Measurements from ENCODE around the gene RXFP4. TPM values are rescaled to one million over a fixed set of nuclear protein-coding genes. Genes with fewer than 3 reads are reported as not detected.

Gene RXFP4
- total RNA-seq: not detected in 2 replicates

GRCh38 chr1:155940993-155941844, at the start of gene RXFP4:
RXFP4 (plus strand) TSS chr1:155941638; CDS start chr1:155941710, 72 bp downstream.

GRCh38 chr1:155911156-155912055, 30.0 kb upstream of the RXFP4 start, which contains the start of gene RIT1:
RIT1 (minus strand) TSS chr1:155911349; CDS start chr1:155910761, 588 bp downstream.

GRCh38 chr1:155934097-155934935, 7.1 kb upstream of the RXFP4 start, which contains the start of gene KHDC4:
KHDC4 (minus strand) TSS chr1:155934413; CDS start chr1:155934373, 40 bp downstream.

GRCh38 chr1:155978325-155978972, 37.0 kb downstream of the RXFP4 start, which contains the start of gene ARHGEF2:
ARHGEF2 (minus strand) TSS chr1:155978547; CDS start chr1:155978427, 120 bp downstream.

Other genes starting within 250 kb of the RXFP4 start
- 11.6 and 29.6 TPM in 2 replicates for gene GON4L, start 84.4 kb upstream of the RXFP4 start, total RNA-seq
- gene SYT11, start 82.1 kb upstream of the RXFP4 start, total RNA-seq: 30.6 and 31.3 TPM in 2 replicates
- 23.8 and 27.7 TPM in 2 replicates for gene RIT1, start 30.3 kb upstream of the RXFP4 start, total RNA-seq
- 11.5 and 57.6 TPM in 2 replicates for gene KHDC4, start 7.2 kb upstream of the RXFP4 start, total RNA-seq
- gene ARHGEF2, start 36.9 kb downstream of the RXFP4 start, total RNA-seq: 118 and 139 TPM in 2 replicates
- 558 and 731 TPM in 2 replicates for gene SSR2, start 79.3 kb downstream of the RXFP4 start, total RNA-seq
- 14.3 and 20.0 TPM in 2 replicates for gene UBQLN4, start 112.2 kb downstream of the RXFP4 start, total RNA-seq
- 68.6 and 87.1 TPM in 2 replicates for gene LAMTOR2, start 113.1 kb downstream of the RXFP4 start, total RNA-seq
- gene RAB25, start 119.5 kb downstream of the RXFP4 start, total RNA-seq: 0.80 and 3.4 TPM in 2 replicates
- gene MEX3A, start 140.8 kb downstream of the RXFP4 start, total RNA-seq: 7.0 and 15.8 TPM in 2 replicates
- gene LMNA, start 173.1 kb downstream of the RXFP4 start, total RNA-seq: 439 and 479 TPM in 2 replicates
- gene SEMA4A, start 211.9 kb downstream of the RXFP4 start, total RNA-seq: 0.65 and 0.88 TPM in 2 replicates

All from epithelial cell of alveolus of lung (primary cell).